A549 (cell line): ENCODE results near the gene ANKRD40CL. TPM values are rescaled to one million over a fixed set of nuclear protein-coding genes. Genes with fewer than 3 reads are reported as not detected.
A peak's percentile ranks its signal among the peaks of the same experiment; 100 is the strongest.
"Not testable (repeated sequence)": the region's sequence is repeated elsewhere in the genome, so short reads cannot be mapped to it uniquely, and the experiment has no call there.

Source experiments
- ATAC-seq, 2 experiments: fragments of 200-7000 bp in 1 of 2; fragments of >200 bp in 1 of 2; cut with Nextera tagmentation in 1 of 2; cut with Tn5 transposase in 1 of 2; 3 replicates each; pipeline versions ENCODE4 v1.8.0 to v1.9.1; 2018 to 2020; ENCODE audit warnings: mild to moderate bottlenecking in 1 of 2, moderate library complexity in 1 of 2
- CTCF ChIA-PET: fragments of 300-600 bp; sonication (Branson Sonifier 250); formaldehyde crosslinking; extraction: SDS; loops from one replicate; lab custom pipeline; 2021; ENCODE audit warnings: antibody characterized with exemption, inconsistent platforms; lab: Yijun Ruan, JAX
- POLR2A ChIA-PET: fragments of 350-600 bp; formaldehyde crosslinking; extraction: SDS; loops from one replicate; lab custom pipeline; 2021; ENCODE audit warnings: antibody characterized with exemption, inconsistent platforms; lab: Yijun Ruan, JAX
- DNase-seq, 2 experiments: peaks; one replicate each; pipeline versions ENCODE4 v3.0.0 to v3.0.0-alpha.2; 2011 to 2016; ENCODE audit warnings: low read depth in 1 of 2, low spot score in 1 of 2
- FAIRE-seq: peaks from 2 replicates; lab custom pipeline; 2011; peaks lifted over from hg19 to GRCh38; lab: Jason Lieb, UNC
- H3K27ac ChIP-seq, 2 experiments: fragments of >200 bp; sonication (Bioruptor Twin); formaldehyde crosslinking; 3 replicates each; pipeline ENCODE4 v1.5.1; 2016 to 2017
- H3K4me1 ChIP-seq: fragments of >200 bp; sonication (Bioruptor Twin); formaldehyde crosslinking; 3 replicates; pipeline ENCODE4 v1.6.1; 2016
- H3K4me2 ChIP-seq: fragments of >200 bp; sonication (Bioruptor Twin); formaldehyde crosslinking; 3 replicates; pipeline ENCODE4 v1.6.1; 2016
- H3K4me3 ChIP-seq: fragments of >200 bp; sonication (Bioruptor Twin); formaldehyde crosslinking; 3 replicates; pipeline ENCODE4 v1.5.1; 2016
- H3K9me3 ChIP-seq: fragments of >200 bp; sonication (Bioruptor Twin); formaldehyde crosslinking; 3 replicates; pipeline ENCODE4 v1.6.1; 2016
- CEBPB ChIP-seq, 2 experiments: fragments of >200 bp in 1 of 2; sonication (Bioruptor Twin) in 1 of 2; formaldehyde crosslinking in 1 of 2; IDR thresholded peaks; 2 replicates each; pipeline ENCODE4 v1.6.1; 2012 to 2016
- CHD2 ChIP-seq: fragments of 150-350 bp; IDR thresholded peaks from 2 replicates; pipeline ENCODE4 v1.6.1; 2014; ENCODE audit warnings: low read length; ENCODE audit not compliant: partially characterized antibody
- ELK1 ChIP-seq: fragments of 150-350 bp; IDR thresholded peaks from 2 replicates; pipeline ENCODE4 v1.6.1; 2014; ENCODE audit warnings: low read depth, mild to moderate bottlenecking, low read length
- HMGXB4 ChIP-seq: fragments of 250-450 bp; sonication (Bioruptor Pico); IDR thresholded peaks from 2 replicates; pipeline ENCODE4 v1.5.0; 2021; ENCODE audit warnings: mild to moderate bottlenecking, moderate library complexity, borderline replicate concordance
- KDM5A ChIP-seq: fragments of 200-600 bp; sonication (generic); IDR thresholded peaks from 2 replicates; pipeline ENCODE4 v1.6.1; 2016; ENCODE audit warnings: antibody characterized with exemption, mild to moderate bottlenecking
- NFE2L2 ChIP-seq: fragments of 150-350 bp; conservative IDR thresholded peaks from 2 replicates; pipeline ENCODE4 v1.6.1; 2014; ENCODE audit warnings: low read length
- REST ChIP-seq: fragments of 200-600 bp; sonication (generic); IDR thresholded peaks from 2 replicates; pipeline ENCODE4 v1.6.1; 2016; ENCODE audit warnings: antibody characterized with exemption, mild to moderate bottlenecking, moderate library complexity
- SREBF2 ChIP-seq: fragments of 450-650 bp; IDR thresholded peaks from 2 replicates; pipeline ENCODE4 v1.6.1; 2014; ENCODE audit warnings: mild to moderate bottlenecking, moderate library complexity
- TFCP2L1 ChIP-seq: fragments of 250-450 bp; sonication (Bioruptor Pico); IDR thresholded peaks from 2 replicates; pipeline ENCODE4 v1.5.0; 2021; ENCODE audit warnings: mild to moderate bottlenecking
- ZFP36 ChIP-seq: fragments of 450-650 bp; IDR thresholded peaks from 2 replicates; pipeline ENCODE4 v1.6.1; 2014; ENCODE audit warnings: borderline replicate concordance; ENCODE audit not compliant: partially characterized antibody
- ZNF302 ChIP-seq: fragments of 250-450 bp; sonication (Bioruptor Pico); IDR thresholded peaks from 2 replicates; pipeline ENCODE4 v1.9.0; 2021; ENCODE audit warnings: inconsistent platforms, mild to moderate bottlenecking, moderate library complexity
- WGBS: methylation state at CpG from one replicate; pipeline ENCODE4 v1.1.6; 2017; ENCODE audit errors: missing lambda C conversion rate; 5-methylcytosine and 5-hydroxymethylcytosine counted together
- polyA plus RNA-seq, 4 experiments: library from polyadenylated mRNA; depleted of rRNA in 3 of 4; stranded (reverse); fragments of >200 nt; fragmentation: RNase III in 1 of 4; extraction: RNeasy Plus Mini Kit Qiagen cat#74134 plus additional on column Dnase treatment in 1 of 4; gene quantifications; 2 replicates in 3 of 4; 3 replicates in 1 of 4; pipeline ENCODE4 v1.2.3, GENCODE V29; 2011 to 2017

Gene ANKRD40CL
- polyA plus RNA-seq, 2 of the 4 experiments (the other 2 are of a cell fraction): 0.13 to 0.18 TPM

GRCh38 chr17:50725769-50726655 lies 41.3 kb downstream of the ANKRD40CL start:
- DNase-seq (no peak), FAIRE-seq (no peak)
- ChIA-PET CTCF (interaction anchor here (0.6 to 1.6 kb wide), 7 partner anchors 8 to 176 kb away, joined by 3 to 6 read pairs (median 3); no protein-coding TSS in a partner anchor), POLR2A (no interaction called here)
- TF ChIP-seq ZFP36 (no peak), REST (no peak), CEBPB (IDR thresholded peaks at IDR 0.05) (no peak), ELK1 (no peak), CHD2 (no peak), SREBF2 (no peak), HMGXB4 (no peak), KDM5A (no peak), NFE2L2 (no peak), TFCP2L1 (CRISPR knock-in tag) (no peak), ZNF302 (CRISPR knock-in tag) (no peak)
- TF ChIP-seq, all 56 proteins: peak for 0
- H3K4me1 ChIP-seq: peaks cover 82% of the 10 kb centered on the region
- H3K27ac ChIP-seq: no peak overlapping the region
- no peak for ATAC-seq
- H3K4me2 ChIP-seq: peak overlapping the region; percentile 4; the same call in 2 of the 3 replicates
- no peaks in the 10 kb centered on the region for H3K9me3 ChIP-seq
- 86% methylated on average over 12 of the region's 12 CpGs for WGBS
- no peak overlapping the region for H3K4me3 ChIP-seq

- POLR2A ChIA-PET, H3K9me3 ChIP-seq, FAIRE-seq, H3K4me2 ChIP-seq, H3K27ac ChIP-seq, ATAC-seq, H3K4me3 ChIP-seq, DNase-seq: not testable (repeated sequence)
- CTCF ChIA-PET: interaction anchor here (0.6 to 0.9 kb wide), 4 partner anchors 20 to 248 kb away, joined by 3 to 6 read pairs (median 4); no protein-coding TSS in a partner anchor
- peaks cover 70% of the 10 kb centered on the region for H3K4me1 ChIP-seq
- WGBS: 91% methylated on average over 6 of the region's 6 CpGs
These were observed 42.7 kb downstream of the ANKRD40CL start for GRCh38 chr17:50724622-50725021.

GRCh38 chr17:50722746-50723145 lies 44.6 kb downstream of the ANKRD40CL start:
- peaks cover 58% of the 10 kb centered on the region for H3K4me1 ChIP-seq

More at GRCh38 chr17:50722746-50723145, 44.6 kb downstream of the ANKRD40CL start:
- H3K27ac ChIP-seq: 0 out of 6 replicates have a peak overlapping the region, but pooled peaks of 1 of the 2 experiments have one; percentile 3
- ChIA-PET POLR2A (interaction anchor here (0.6 kb wide), 1 partner anchor 9 kb away, joined by 4 read pairs; no protein-coding TSS in a partner anchor), CTCF (interaction anchor here (1.5 to 1.7 kb wide), 2 partner anchors 27 to 97 kb away, joined by 4 to 5 read pairs; no protein-coding TSS in a partner anchor)
- DNase-seq: no peak
- ATAC-seq: no peak
- WGBS: 5% methylated on average over 3 of the region's 3 CpGs
- peak overlapping the region; percentile 66; the same call in 2 of the 3 replicates for H3K4me3 ChIP-seq
- peak overlapping the region; percentile 95 for H3K4me2 ChIP-seq
- no peaks in the 10 kb centered on the region for H3K9me3 ChIP-seq
- FAIRE-seq: no peak
- no peak for TF ChIP-seq HMGXB4
